ENCODE data around the gene MUCL1.
"Not testable (repeated sequence)": the region's sequence is repeated elsewhere in the genome, so short reads cannot be mapped to it uniquely, and the experiment has no call there.

MUCL1 gene, protein sequence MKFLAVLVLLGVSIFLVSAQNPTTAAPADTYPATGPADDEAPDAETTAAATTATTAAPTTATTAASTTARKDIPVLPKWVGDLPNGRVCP

GRCh38 chr12:54853933-54854538 lies at the start of gene MUCL1:
Gene MUCL1 (plus strand): TSS chr12:54854516. CDS start chr12:54854583, 67 bp downstream.
- peak; percentile 39 for DNase-seq (ENCODE audit: low read depth)

- no peak for DNase-seq (ENCODE audit: low read depth)
These were observed 32.6 kb upstream of the MUCL1 start for GRCh38 chr12:54821676-54822075.

GRCh38 chr12:54824402-54824801 lies 29.9 kb upstream of the MUCL1 start:
- DNase-seq (ENCODE audit: low read depth) = no peak

- DNase-seq (ENCODE audit: low read depth) = no peak
These were observed 24.8 kb upstream of the MUCL1 start for GRCh38 chr12:54829511-54829910.

GRCh38 chr12:54830199-54830598 lies 24.1 kb upstream of the MUCL1 start:
- no peak for DNase-seq (ENCODE audit: low read depth)

DNA sequence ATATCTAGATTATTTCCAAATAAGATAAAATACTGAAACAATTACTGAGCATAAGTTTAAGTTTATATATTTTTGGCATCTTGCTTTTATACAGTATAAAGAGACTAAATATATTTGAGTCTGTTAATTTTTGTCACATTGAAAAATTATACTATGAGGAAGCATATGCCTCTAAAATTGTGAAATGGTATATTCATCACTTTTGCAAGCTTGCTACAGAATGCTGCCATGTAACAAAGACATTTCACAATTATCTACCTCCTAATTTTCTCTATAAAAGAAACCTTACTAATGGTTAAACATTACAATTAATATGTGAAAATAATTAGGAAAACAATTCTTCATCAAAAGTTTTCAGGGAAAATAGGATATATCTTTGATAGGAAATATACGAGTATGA lies 22.7 kb upstream of the MUCL1 start:
- DNase-seq (ENCODE audit: low read depth) = no peak

- DNase-seq (ENCODE audit: low read depth) = no peak
These were observed 14.0 kb upstream of the MUCL1 start for GRCh38 chr12:54840244-54840865.

- no peak for DNase-seq (ENCODE audit: low read depth)
These were observed 3.1 kb downstream of the MUCL1 start for GRCh38 chr12:54857406-54857805.

DNA sequence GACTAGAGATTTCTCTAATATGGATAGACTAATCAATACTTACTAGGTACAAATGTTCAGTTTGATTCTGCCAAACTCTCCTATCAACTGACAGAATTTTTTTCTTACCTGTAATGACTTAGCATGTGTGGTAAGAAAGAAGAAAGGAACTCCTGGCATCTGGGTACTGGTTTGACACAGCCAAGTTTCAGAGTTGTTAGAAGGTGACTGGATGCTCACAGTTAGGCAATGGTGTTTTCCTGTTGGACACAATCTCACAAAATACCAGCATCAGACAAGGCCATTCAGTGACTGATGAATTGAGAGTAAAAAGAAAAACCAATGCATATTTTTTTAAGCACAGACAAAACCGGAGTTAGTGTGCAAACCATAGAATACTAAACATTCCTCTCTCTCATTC lies 4.2 kb downstream of the MUCL1 start:
- DNase-seq (ENCODE audit: low read depth) = no peak

- no peak for DNase-seq (ENCODE audit: low read depth)
These were observed 5.2 kb downstream of the MUCL1 start for GRCh38 chr12:54859502-54859901.

GRCh38 chr12:54861927-54862326 lies 7.6 kb downstream of the MUCL1 start:
- no peak for DNase-seq (ENCODE audit: low read depth)

GRCh38 chr12:54863948-54864618 lies 9.8 kb downstream of the MUCL1 start:
- DNase-seq (ENCODE audit: low read depth) = no peak

- DNase-seq (ENCODE audit: low read depth) = no peak
These were observed 11.5 kb downstream of the MUCL1 start for GRCh38 chr12:54865683-54866324.

DNA sequence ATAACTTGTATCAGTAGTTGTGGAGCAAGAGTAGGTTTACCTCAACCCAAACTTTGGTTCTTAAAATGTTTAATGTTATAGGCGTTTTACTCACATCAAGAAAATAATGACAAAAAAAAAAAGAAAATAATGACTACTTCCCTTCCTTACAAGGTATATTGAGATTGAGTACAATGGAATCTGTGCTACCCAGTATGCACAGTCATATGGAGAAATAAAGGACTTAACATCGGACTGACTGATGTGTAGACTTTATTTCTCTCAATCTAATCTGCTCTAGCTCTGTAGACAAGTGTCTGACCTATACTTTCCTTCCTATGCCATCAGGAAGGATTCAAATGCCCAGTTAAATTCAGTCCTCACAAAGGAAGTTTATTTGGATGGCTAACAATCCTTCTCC lies 14.4 kb downstream of the MUCL1 start:
- no peak for DNase-seq (ENCODE audit: low read depth)

GRCh38 chr12:54870048-54870447 lies 15.7 kb downstream of the MUCL1 start:
- DNase-seq (ENCODE audit: low read depth) = no peak

DNA sequence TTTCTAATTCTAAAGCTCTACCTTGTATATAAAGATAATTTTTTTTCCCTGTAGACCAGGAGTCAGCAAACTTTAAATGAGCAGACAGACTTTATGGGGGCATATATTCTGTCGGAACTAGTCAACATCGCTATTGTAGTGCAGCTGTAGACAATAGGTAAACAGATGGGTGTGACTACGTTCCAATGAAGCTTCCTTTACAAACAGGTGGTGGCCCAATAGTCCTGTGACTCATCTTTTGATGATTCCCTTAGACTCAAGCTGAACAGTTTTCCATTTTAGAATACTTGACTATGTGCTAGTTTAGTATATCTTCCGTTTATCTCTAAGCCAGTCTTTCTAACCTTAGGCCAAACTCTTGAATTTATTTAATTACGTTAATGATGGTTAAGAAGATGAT lies 16.3 kb downstream of the MUCL1 start:
- no peak for DNase-seq (ENCODE audit: low read depth)

DNA sequence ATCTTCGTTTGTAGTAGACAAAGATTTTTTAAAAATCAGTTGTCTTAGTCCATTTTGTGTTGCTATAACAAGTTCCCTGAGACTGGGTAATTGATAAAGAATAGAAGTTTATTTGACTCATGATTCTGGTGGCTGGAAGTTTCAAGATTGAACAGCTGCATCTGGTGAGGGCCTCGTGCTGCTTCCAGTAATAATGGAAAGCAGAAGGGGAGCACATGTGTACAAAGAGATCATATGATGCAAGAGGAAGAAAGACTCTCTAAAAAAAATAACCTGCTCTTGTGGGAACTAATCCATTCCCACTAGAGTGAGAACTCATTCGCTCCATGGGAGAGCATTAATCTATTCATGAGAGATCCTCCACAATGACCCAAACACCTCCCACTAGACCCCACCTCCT lies 24.8 kb downstream of the MUCL1 start:
- DNase-seq (ENCODE audit: low read depth) = no peak

GRCh38 chr12:54879579-54879978 lies 25.3 kb downstream of the MUCL1 start:
- DNase-seq (ENCODE audit: low read depth) = no peak

GRCh38 chr12:54882079-54882478 lies 27.8 kb downstream of the MUCL1 start:
- DNase-seq (ENCODE audit: low read depth) = no peak

GRCh38 chr12:54882597-54882996 lies 28.3 kb downstream of the MUCL1 start:
- not testable (repeated sequence) for DNase-seq (ENCODE audit: low read depth)

GRCh38 chr12:54888428-54888827 lies 34.1 kb downstream of the MUCL1 start:
- DNase-seq (ENCODE audit: low read depth) = not testable (repeated sequence)

GRCh38 chr12:54890339-54890738 lies 36.0 kb downstream of the MUCL1 start:
- DNase-seq (ENCODE audit: low read depth) = no peak
